HTR-8/SVneo (cell line): ENCODE results near the gene GMPR.

Experiments
- DNase-seq: peaks from one replicate; pipeline ENCODE4 v3.0.0; 2011; ENCODE audit warnings: low spot score, mixed read lengths; ENCODE audit not compliant: insufficient read length
- FAIRE-seq: peaks from 2 replicates; lab custom pipeline; 2011; peaks lifted over from hg19 to GRCh38; lab: Jason Lieb, UNC

GMPR gene

DNA sequence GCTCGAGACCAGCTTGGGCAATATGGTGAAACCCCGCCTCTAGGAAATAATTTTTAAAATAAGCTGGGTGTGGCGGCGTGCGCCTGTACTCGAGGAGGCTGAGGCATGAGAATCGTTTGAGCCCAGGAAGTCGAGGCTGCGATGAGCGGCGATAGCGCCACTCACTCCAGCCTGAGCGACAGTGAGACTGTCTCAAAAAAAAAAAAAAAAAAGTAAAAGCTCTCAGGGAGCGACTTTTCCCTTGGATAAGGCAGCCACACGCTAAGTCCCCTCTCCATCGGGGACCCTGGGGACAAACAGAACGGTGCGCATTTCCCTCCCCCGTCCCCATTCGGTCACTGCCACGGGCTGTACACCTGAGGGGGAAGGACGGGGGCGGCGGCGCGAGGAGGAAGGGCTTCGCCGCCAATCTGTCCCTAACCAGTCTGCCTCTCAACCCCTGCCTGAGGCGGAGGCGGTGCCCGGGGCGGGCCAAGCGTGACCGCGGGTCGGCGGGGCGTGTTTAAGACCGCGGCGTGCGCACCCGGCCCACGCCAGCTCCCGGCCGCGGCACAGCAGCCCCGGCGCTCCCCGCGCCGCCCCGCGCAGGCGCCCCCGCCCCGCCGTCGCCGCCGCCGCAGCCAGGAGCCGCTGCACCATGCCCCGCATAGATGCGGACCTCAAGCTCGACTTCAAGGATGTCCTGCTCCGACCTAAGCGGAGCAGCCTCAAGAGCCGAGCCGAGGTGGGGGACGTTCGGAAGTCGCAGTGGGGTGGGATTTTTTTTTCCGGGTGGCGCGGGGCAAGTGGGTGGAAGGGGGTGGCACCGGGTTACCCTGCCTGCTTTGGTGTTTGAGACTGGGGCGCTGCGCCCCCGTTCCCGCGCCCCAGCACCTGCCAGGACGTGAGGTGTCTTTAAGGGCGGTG lies at the start of gene GMPR:
Gene GMPR (plus strand): TSS at position 531 of the 906 bp plus-strand sequence. CDS start 107 bp downstream, at position 638.
- FAIRE-seq (peak; percentile 95), DNase-seq (peak; percentile 53)

DNA sequence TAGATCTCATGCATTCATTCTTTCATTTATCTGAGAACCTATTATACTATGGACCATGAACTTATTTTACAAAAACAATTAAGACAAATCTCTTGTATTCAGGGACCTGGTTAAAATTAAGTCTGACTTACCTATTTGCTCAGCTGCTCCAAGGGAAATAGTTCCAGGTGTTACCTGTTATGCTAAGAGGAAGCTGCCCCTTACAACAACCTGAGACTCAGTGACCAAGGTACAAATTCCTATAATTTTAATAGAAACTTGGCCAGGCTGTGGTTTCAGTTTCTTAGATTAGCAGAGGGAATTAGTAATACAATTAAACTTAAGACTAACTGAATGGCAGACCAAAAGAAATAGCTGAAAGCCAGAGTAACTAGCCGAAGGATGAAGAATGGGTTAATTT lies 48.2 kb upstream of the GMPR start:
- no peak for FAIRE-seq
- DNase-seq = no peak

DNA sequence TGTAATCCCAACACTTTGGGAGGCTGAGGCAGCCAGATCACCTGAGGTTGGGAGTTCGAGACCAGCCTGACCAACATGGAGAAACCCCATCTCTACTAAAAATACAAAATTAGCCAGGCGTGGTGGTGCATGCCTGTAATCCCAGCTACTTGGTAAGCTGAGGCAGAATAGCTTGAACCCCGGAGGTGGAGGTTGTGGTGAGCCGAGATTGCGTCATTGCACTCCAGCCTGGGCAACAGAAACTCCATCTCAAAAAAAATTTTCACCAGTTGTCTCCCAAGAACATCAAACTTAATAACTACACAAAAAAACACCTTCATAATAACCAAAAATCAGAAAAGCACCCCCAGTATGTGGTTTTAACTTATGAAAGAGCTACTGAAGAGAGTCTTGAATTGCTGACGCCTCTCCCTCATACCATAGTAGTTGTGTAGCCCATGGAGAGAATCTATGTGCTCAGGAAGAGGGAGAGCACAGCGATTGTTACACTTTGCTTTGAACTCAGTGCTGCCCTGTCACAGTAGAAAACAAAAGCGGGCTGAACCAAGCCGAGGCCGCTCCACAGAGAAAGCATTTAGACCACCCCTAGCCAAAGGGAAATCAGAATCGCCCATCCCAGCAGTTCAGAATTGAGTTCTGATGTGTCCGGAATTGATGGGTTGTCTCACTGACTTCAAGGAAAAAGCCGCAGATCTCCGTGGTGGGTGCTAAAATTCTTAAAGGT lies 42.0 kb upstream of the GMPR start:
- DNase-seq (no peak), FAIRE-seq (no peak)

DNA sequence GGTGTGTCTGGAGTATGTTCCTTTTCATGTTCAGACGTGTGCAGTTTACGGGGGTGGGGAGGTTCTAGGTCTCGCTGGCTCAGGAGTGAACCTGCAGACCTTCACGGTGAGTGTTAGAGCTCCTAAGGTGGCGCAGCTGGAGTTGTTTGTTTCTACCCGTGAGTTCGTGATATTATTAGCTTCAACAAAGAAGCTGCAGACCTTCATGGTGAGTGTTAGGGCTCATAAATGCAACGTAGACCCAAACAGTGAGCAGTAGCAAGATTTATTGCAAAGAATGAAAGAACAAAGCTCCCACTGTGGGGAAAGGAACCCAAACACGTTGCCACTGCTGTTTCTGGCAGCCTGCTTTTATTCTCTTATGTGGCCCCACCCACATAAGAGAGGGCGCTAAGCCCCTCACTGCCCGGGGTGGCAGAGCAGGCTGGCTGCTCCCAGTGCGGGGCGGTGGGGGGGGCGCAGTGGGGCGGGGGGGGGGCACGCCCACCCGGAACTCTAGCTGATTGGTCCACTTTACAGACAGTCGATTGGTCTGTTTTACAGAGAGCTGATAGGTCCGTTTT lies 41.3 kb upstream of the GMPR start:
- FAIRE-seq = no peak
- DNase-seq = no peak

DNA sequence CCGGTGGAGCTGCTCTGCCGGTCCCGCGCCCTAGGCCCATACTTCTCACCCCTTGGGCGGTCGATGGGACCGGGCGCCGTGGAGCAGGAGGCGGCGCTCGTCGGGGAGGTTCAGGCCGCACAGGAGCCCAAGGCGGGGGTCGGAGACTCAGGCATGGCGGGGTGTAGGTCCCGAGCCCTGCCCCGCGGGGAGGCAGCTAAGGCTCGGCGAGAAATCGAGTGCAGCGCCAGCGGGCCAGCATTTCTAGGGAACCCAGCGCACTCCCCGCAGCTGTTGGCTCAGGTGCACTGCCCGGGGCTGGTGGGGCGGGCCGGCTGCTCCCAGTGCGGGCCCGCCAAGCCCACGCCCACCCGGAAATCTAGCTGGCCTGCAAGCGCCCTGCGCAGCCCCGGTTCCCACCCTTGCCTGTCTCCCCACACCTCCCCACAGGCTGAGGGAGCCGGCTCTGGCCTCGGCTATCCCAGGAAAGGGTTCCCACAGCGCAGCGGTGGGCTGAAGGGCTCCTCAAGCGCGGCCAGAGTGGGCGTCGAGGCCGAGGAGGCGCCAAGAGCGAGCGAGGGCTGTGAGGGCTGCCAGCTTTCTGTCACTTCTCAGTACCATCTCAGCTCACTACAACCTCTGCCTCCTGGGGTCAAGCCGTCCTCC lies 40.2 kb upstream of the GMPR start:
- no peak for FAIRE-seq

DNA sequence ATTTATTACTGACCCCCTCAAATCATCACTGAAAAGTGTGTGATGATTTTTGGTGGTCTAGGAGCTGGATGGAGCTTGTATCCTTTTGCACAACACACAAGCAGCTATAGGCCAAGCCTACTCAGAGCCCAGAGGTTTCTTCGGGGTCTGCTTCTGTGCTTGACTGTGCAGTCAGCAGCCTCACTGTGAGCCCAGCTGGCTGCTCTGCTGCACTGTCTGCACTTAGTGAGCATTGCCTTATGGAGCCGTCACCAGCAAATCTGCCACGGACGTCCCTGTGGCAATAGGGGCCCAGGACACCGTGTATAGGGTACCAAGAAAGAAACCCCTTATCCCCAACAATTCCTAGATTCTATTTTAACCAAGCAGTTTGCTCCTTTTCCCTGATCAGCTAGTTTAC lies 38.6 kb upstream of the GMPR start:
- no peak for FAIRE-seq
- no peak for DNase-seq

More for the DNA sequence above, 40.2 kb upstream of the GMPR start:
- no peak for DNase-seq

DNA sequence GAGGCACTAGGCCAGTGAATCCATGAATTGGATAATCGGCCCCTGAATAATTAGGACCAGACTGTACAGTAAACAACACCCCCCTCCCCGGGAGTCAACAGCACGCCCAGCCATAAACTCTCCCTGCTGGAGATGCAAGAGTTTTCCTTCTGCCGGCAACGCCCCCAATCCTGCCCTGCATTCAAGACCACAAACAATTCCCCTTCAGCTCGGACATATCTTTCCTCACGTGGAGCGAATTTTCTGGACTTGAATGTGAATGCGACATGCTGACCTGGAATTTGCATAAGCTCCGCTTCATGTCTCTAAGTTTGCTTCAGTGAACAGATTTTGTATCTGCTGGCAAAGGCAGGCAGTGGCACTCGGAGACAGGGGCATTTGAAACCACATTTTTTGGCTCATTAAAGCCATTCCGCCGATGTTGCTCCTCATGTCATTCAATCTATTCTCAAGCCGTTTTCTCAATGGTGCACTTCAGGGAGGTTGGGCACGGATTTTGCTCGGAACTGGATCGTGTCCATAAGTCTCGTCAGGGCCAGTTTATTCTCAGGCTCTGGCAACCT lies 38.0 kb upstream of the GMPR start:
- FAIRE-seq (no peak), DNase-seq (no peak)

DNA sequence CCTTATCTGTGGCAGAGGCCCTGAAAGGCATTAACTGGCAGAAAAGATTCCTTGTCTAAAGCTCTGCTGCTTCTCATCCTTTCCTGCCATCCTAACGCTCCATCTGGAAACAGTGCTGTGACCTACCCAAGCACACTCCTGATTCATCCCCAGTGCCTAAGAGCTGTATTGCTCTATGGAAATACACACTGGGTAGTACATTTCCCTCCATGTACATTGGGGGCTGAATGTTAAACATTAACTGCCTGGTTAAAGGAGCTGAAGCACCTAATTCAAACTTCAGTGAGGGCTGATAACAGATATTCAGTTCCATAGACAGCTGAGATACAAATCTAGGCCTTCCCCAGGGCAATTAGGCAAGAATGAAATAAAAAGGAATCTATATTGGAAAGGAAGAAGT lies 36.7 kb upstream of the GMPR start:
- no peak for DNase-seq
- no peak for FAIRE-seq

DNA sequence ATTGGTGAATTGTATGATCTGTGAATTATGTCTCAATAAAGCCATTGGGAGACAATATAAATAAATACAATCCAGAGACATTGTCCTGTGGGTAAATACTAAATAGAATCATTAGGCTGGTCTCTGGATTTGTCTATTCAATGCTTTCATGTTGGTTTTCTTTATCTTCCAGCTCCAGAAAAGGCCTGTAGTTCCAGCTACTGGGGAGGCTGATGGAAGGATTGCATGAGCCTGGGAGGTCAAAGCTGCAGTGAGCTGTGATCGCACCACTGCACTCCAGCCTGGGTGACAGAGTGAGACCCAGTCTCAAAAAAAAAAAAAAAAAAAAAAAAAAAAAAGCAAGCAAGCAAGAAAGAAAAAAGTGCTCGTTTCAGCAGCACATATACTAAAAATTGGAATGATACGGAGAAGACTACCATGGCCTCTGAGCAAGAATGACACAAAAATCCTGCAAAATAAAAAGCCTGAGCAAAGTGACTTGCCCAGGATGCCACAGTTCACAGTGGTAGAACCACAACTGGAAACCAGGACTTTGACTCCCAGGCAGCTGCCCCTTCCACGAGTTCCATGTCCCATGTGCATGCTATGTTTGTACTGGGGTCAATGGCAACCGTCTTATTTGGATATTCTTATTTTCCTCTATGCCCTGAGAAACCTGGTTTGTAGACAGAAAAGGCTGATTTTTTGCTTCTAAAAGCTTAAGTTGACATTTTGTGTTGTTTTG lies 33.6 kb upstream of the GMPR start:
- no peak for FAIRE-seq
- no peak for DNase-seq

DNA sequence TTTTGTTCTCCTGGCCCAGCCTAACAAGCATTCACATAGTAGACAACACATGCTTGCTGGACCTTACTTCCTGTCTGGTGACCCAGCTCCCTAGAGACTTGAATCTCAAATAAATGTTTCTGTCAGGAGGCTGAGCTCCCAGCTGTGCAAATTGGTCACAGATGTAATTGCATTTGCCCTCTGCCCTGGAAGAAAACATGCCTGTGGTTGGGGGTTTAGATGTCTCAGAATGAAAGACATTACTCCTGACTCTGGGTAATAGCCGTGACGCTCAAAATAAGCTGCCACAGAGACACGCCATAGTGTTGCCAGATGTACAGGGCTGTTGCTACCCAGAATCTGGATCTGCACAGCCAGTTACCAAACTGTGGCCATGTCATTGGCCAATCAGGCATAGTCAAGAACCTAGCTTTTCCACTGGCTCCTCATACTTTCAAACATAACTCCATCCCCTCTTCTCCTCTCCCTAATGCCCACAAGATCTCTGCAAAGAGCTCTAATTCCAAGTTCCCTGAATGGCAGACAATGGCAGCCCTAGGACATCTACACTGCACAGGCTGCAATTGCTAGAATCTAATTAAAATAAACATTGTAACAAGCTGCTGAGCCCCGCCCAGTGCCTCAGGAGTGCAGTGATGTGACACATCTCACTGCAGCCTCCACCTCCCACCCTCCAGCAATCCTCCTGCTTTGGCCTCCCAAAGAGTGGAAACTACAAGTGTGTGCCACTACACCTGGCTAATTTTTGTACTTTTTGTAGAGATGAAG lies 32.8 kb upstream of the GMPR start:
- FAIRE-seq = no peak
- no peak for DNase-seq

DNA sequence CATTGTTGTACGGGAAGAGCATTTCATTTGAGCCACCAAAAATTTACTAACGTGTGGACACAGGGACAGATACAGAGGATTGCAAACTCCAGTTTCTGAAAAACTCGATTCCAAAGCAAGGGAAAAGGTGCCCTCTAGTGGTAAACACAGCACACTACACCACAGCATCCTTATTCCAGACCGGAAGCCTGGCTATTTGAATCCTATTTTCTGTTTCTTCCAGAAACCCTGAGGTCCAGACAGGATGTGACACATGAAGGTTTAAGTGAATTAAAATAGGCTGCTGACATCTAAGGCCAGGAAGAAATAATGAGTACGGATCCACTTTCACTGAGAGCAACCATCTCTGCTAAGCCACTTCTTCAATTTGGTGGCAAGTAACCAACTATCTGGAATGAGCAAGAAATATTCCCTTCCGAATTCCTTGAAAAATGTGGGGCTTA lies 31.8 kb upstream of the GMPR start:
- FAIRE-seq (peak; percentile 40), DNase-seq (peak; percentile 81)

DNA sequence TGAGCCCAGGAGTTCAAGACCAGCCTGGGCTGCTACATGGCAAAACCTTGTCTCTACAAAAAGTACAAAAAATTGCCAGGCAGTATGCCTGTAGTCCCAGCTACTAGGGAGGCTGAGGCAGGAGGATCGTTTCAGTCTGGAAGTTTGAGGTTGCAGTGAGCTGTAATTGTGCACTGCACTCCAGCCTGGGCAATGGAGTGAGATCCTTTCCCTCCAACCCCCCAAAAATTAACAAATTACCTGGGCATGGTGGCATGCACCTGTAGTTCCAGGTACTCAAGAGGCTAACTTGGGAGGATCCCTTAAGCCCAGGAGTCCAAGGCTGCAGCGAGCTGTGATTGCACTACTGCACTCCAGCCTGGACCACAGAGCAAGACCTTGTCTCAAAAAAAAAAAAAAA lies 29.4 kb upstream of the GMPR start:
- DNase-seq (no peak), FAIRE-seq (no peak)

DNA sequence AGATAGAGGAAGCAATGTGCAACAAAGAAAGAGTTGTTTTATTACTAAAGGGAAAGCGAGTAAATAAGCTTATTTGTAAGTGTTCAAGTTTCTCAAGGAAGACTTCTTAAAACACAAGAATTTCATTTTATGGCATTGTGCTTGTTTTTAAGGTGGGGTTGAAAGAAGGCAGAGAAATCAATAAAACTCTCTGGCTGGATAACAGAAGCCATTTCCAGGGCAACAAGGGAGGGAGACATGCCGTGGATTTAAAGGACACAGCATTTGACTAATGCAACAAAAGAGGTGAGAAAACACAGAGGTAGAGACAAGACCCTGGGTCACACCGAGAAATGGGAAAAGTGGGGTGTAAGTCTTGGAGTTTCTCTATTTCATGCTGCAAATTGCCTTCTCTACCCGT lies 28.8 kb upstream of the GMPR start:
- no peak for FAIRE-seq
- DNase-seq = no peak

DNA sequence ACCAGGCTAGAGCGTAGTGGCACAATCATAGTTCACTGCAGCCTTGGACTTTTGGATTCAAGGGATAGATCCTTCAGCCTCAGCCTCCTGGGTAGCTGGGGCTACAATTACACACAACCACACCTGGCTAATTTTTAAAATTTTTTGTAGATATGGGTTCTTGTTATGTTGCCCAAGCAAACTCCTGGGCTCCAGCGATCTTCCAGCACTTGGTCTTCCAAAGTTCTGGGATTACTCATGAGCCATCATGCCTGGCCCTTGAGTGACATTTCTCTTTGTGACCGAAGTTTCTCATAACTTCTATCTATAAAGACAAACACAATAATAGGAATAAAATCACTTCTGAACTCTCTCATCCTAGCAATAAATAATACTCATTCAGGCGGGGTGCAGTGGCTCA lies 26.1 kb upstream of the GMPR start:
- no peak for DNase-seq
- no peak for FAIRE-seq

DNA sequence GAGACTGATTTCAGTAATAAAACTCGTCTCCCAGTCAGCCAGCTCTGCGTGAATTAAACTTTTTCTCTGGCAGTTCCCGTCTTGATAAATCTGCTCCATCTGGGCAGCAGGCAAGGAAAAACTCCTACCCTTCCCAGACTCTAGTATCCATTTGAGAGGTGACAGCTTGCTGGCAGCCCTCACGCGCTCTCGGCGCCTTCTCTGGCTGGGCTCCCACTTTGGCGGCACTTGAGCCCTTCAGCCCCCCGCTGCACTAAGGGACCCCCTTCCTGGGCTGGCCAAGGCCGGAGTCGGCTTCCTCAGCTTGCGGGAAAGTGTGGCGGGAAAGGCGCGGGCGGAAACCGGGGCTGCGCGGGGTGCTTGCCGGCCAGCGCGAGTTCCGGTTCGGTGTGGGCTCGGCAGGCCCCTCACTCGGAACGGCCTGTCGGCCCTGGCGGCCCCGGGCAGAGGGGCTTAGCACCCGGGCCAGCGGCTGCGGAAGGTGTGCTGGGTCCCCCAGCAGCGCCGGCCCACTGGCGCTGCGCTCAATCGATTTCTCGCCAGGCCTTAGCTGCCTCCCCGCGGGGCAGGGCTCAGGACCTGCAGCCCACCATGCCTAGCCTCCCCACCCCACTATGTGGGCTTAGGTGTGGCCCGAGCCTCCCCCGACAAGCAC lies 21.8 kb upstream of the GMPR start:
- FAIRE-seq (no peak), DNase-seq (no peak)

DNA sequence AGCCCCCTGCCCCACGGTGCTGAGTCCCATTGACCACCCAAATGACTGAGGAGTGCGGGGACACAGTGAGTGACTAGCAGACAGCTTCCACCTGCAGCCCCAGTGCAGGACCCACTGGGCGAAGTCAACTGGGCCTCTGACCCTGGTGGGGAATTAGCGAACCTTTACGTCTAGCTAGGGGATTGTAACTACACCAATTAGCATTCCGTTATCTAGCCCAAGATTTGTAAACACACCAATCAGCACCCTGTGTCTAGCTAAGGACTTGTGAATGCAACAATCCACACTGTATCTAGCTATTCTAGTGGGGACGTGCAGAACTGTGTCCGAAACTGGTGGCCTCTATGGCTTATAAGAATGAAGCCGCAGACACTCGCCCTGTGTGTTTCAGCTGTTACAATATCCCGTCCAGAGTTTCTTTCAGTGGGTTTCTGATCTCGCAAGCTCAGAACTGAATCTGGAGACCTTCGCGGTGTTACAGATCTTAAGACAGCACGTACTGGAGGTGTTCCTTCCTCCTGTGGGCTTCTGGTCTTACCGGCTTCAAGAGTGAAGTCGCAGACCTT lies 21.1 kb upstream of the GMPR start:
- DNase-seq (no peak), FAIRE-seq (no peak)

DNA sequence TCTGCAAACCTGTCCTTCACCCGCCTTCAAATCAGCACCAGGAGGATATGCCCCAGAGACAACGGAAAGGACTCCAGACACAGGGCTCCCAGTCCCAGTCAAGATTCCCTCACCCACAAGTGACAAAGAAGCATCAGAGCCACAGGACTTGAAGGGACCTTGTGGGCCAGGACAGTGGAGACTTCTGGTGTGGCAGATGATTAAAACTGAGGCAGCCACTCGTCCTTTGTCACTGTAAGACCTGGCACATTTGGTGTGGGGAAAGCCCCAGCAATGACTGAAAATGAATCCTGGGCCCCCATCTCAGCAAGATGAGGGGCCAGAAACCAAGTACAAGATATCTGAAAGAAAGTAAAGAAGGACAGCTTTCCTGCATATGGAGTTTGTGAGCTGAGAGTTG lies 15.6 kb upstream of the GMPR start:
- FAIRE-seq = no peak

DNA sequence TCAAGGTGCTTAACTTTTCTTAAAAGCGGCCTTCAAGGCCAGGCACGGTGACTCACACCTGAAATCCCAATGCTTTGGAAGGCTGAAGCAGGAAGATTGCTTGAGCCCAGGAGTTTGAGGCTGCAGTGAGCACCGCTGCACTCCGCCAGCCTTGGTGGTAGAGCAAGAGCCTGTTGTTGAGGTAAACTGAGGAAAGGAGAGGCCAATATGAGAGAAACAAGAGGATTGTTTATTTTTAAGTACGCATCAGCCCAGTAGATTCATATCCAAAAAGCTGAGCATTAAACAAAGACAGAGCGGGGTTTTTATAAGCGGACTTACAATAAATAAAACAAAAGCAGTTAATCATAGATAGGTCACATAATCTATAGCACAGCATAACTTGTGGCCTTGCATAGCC lies 15.0 kb upstream of the GMPR start:
- FAIRE-seq (no peak), DNase-seq (no peak)

More for the DNA sequence above, 15.6 kb upstream of the GMPR start:
- DNase-seq = no peak
